Breast epithelium (tissue), 4 donors: ENCODE data around the gene FKBP14. TPM values are rescaled to one million over a fixed set of nuclear protein-coding genes. Genes with fewer than 3 reads are reported as not detected.

ENCODE experiments used
- DNase-seq, 2 donors: peaks; one replicate each; pipeline ENCODE4 v3.0.0-alpha.2; 2019; ENCODE audit warnings: low spot score in 2 of 2
- H3K27ac ChIP-seq, 2 donors: fragments of 200-600 bp; sonication (generic) in 1 of 2; one replicate each; pipeline ENCODE4 v1.5.1; 2016 to 2019; ENCODE audit warnings: mild to moderate bottlenecking in 1 of 2
- H3K27me3 ChIP-seq, 2 donors: fragments of 200-600 bp; sonication (generic) in 1 of 2; one replicate each; pipeline versions ENCODE4 v1.5.1 to v1.6.0; 2017 to 2019; ENCODE audit warnings: control low read depth in 1 of 2, mild to moderate bottlenecking in 1 of 2
- H3K36me3 ChIP-seq: fragments of 200-600 bp; one replicate; pipeline ENCODE4 v1.5.1; 2019
- H3K4me1 ChIP-seq, 2 donors: fragments of 200-600 bp; sonication (generic); one replicate each; pipeline ENCODE4 v1.5.1; 2016 to 2019; ENCODE audit warnings: control low read depth in 1 of 2
- H3K4me3 ChIP-seq, 3 donors: fragments of 200-600 bp; sonication (generic); 1 replicate in 2 of 3; 2 replicates in 1 of 3; pipeline ENCODE4 v1.5.1; 2016 to 2019; ENCODE audit warnings: mild to moderate bottlenecking in 3 of 3, moderate library complexity in 2 of 3
- H3K9me3 ChIP-seq, 2 donors: fragments of 200-600 bp; sonication (generic) in 1 of 2; one replicate each; pipeline ENCODE4 v1.5.1; 2016 to 2019; ENCODE audit warnings: control low read depth in 1 of 2
- POLR2A ChIP-seq: fragments of 450-650 bp; IDR thresholded peaks from one replicate; pipeline ENCODE4 v1.6.1; 2016; ENCODE audit warnings: antibody characterized with exemption, mild to moderate bottlenecking, moderate library complexity
- POLR2AphosphoS5 ChIP-seq, 3 donors: sonication (generic); formaldehyde crosslinking; IDR thresholded peaks; one replicate each; pipeline ENCODE4 v1.6.1; 2017; ENCODE audit warnings: antibody characterized with exemption in 3 of 3
- intact Hi-C: fragments of 100-400 bp; cut with DNase I; formaldehyde crosslinking; loops from one replicate; pipeline ENCODE4 v1.15.1; 2023; ENCODE audit warnings: low total_unique reads
- total RNA-seq, 3 donors: library from RNA; depleted of rRNA; stranded (reverse); fragments of >200 nt; gene quantifications; one replicate each; pipeline ENCODE4 v1.1.0, GENCODE V29; 2016
- TF ChIP-seq, protein P1 (sequence below), 3 donors: fragments of 450-650 bp; IDR thresholded peaks; one replicate each; pipeline ENCODE4 v1.5.1; 2016 to 2017; ENCODE audit warnings: antibody characterized with exemption in 3 of 3, mild to moderate bottlenecking in 3 of 3, moderate library complexity in 3 of 3

The FKBP14 gene
- total RNA-seq, 3 donors from 2014 or later = 3.8 to 13.0 (median 9.5) TPM

DNA sequence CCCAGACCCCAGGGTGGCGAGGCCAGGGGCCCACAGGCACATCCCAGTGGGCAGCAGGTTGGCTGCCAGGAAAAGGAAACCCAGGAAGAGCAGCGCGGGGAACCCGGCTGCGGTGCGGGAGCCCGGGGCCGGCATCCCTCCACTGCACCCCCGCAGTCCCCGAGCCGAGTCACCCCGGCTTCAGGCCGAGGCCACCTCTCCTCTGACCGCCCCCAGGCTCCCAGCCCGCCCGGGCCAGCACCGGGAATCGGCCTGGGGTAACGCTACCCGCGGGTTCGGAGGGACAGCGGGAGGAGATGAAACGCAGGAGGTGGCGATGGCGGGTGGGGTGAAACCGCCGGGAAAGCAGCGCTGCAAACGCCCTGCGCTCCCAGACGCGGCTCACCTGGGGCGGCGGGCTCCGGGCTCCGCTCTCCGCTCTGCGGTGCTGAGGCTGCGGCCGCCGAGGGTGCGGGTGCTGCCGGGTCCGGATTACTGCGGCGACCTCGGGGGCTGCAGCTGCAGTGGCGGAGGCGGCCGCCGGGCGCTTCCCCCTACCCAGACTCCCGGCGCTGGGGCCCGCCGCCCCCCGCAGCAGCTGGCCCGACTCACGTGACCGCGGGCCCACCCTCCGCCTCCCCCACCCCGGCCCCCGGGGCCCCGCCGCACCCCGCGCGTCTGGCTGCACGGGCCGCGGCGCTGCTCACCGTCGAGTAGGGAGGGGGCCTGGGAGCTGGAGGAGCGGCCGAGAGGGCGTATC lies 37.1 kb downstream of the FKBP14 start, which contains the start of gene SCRN1:
Gene SCRN1, minus strand, starts transcription at position 545 of the 739 bp plus-strand sequence. CDS start 20,734 bp downstream, outside the sequence.
- Histone ChIP-seq H3K9me3 (peaks cover 6 to 21% of the 10 kb centered on the region in 2 donors), H3K27me3 (no peaks in the 10 kb centered on the region), H3K4me1 (no peaks in the 10 kb centered on the region), H3K27ac (peak within 1 kb of the TSS; percentile 90 to 94), H3K36me3 (no peaks in the 10 kb centered on the region), H3K4me3 (peak within 1 kb of the TSS; percentile 82 to 93 (median 88))
- no peak for DNase-seq
- intact Hi-C loops = no loop called here
- no peak for TF ChIP-seq POLR2A
- TF ChIP-seq POLR2AphosphoS5 (IDR thresholded peaks at IDR 0.05) = peak in 1 of 3 donors; percentile 19
- TF ChIP-seq, protein P1, sequence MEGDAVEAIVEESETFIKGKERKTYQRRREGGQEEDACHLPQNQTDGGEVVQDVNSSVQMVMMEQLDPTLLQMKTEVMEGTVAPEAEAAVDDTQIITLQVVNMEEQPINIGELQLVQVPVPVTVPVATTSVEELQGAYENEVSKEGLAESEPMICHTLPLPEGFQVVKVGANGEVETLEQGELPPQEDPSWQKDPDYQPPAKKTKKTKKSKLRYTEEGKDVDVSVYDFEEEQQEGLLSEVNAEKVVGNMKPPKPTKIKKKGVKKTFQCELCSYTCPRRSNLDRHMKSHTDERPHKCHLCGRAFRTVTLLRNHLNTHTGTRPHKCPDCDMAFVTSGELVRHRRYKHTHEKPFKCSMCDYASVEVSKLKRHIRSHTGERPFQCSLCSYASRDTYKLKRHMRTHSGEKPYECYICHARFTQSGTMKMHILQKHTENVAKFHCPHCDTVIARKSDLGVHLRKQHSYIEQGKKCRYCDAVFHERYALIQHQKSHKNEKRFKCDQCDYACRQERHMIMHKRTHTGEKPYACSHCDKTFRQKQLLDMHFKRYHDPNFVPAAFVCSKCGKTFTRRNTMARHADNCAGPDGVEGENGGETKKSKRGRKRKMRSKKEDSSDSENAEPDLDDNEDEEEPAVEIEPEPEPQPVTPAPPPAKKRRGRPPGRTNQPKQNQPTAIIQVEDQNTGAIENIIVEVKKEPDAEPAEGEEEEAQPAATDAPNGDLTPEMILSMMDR (IDR thresholded peaks at IDR 0.05) = peak in 1 of 3 donors; percentile 10

DNA sequence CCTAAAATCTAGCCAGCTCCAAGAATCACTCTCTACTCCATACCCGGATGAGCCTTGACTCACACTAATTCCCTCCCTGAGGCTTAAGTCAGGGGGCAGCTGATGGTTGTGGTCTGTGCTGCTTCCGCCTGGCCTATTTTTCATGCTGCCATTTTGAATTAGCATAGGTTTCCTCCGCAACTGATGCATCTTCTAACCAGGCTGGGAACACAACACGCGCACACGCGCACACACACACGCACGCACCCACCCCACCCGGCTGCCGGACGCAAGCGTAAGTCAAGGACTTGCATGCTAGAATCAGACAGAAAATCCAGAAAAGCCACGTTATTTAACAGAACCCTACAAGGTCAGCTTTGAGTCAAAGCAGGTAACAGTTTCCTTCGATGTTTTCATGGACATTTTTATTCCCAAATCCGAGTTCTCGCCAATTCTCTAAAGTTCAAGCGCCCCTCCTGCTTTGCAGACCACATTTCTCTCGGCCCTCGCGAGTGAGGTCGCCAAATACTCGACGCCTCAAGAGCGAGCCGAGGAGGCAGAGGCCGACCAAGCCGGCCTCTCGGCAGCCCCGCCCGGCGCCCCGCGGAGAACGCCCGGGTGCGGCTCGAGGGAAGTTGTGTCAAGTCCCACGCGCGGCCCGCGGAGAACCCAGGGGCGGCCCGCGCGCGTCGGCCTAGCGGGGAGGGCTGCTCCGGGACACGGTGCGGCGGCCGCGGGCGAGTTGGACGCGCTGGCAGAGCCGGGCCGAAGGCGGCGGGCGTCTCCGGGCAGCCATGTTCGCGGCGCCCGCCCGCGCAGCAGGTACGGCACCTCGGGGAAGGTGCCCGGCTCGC lies 37.9 kb downstream of the FKBP14 start:
- Histone ChIP-seq H3K4me3 (peak overlapping the region; percentile 82 to 93 (median 88)), H3K9me3 (peaks cover 6 to 14% of the 10 kb centered on the region in 2 donors), H3K27ac (peak overlapping the region; percentile 90 to 94), H3K36me3 (no peaks in the 10 kb centered on the region), H3K27me3 (no peaks in the 10 kb centered on the region), H3K4me1 (no peaks in the 10 kb centered on the region)
- DNase-seq = no peak
- TF ChIP-seq POLR2A = no peak
- TF ChIP-seq, protein P1 (IDR thresholded peaks at IDR 0.05) = no peak
- no peak for TF ChIP-seq POLR2AphosphoS5 (IDR thresholded peaks at IDR 0.05)
- intact Hi-C loops = no loop called here

DNA sequence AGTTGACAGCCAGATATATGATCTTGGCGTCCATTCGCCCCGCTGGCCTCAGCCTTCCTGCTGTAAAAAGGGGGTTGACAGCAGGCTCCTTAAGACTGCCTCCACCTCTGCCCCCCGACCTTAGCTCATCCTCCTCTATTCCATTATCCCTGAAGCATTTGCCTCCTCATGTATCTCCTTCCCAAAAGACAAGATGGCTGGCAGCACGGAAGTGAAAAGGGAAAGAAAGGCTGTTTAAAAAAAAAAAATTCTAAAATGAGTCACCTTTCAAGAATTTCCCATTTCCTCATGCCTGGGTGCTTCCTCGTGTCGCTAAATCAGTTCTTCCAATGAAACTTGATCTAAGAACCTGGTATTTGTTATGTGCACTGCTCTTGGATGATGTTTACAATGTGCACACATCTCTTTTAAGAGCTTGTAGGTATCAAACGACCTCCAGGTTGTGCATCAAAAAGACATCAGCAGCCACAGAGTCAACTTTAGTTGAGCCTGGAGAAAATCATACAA lies 38.6 kb downstream of the FKBP14 start:
- H3K9me3 ChIP-seq = peaks cover 0 to 6% of the 10 kb centered on the region in 2 donors
- peak overlapping the region; percentile 90 to 94 for H3K27ac ChIP-seq
- no peaks in the 10 kb centered on the region for H3K36me3 ChIP-seq
- DNase-seq = no peak
- TF ChIP-seq POLR2A = no peak
- peak in 1 of 3 donors; percentile 14 for TF ChIP-seq POLR2AphosphoS5 (IDR thresholded peaks at IDR 0.05)
- H3K4me3 ChIP-seq = peak overlapping the region in 2 of 3 donors; percentile 82 to 93
- H3K27me3 ChIP-seq = no peaks in the 10 kb centered on the region
- intact Hi-C loops = no loop called here
- no peaks in the 10 kb centered on the region for H3K4me1 ChIP-seq

DNA sequence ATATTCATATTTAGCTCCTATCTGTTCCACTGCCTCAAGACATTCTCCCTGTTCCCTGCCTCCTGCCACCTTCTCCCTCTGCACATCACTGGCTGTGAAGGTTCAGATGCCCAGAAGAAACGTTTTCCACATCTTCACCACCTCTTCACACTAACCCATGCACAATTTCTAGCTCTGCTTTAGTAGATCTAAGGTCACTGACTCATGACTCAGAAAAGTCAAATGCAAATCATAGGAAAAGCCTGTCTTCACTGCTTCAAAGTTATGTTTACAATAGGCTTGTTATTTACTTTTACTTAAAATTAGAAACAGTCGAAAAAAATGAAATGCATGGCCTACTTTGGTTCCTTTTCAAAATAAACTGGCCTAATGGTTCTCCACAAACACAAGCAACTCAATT lies 39.4 kb downstream of the FKBP14 start:
- H3K27me3 ChIP-seq = no peaks in the 10 kb centered on the region
- no peak for DNase-seq
- no peak overlapping the region for H3K4me3 ChIP-seq
- peak overlapping the region in 1 of 2 donors; percentile 94 for H3K27ac ChIP-seq
- no peaks in the 10 kb centered on the region for H3K9me3 ChIP-seq
- intact Hi-C loops = no loop called here
- H3K4me1 ChIP-seq = no peaks in the 10 kb centered on the region
- TF ChIP-seq POLR2A (no peak), POLR2AphosphoS5 (IDR thresholded peaks at IDR 0.05) (no peak)
- TF ChIP-seq, protein P1 (IDR thresholded peaks at IDR 0.05) = no peak
- no peaks in the 10 kb centered on the region for H3K36me3 ChIP-seq

DNA sequence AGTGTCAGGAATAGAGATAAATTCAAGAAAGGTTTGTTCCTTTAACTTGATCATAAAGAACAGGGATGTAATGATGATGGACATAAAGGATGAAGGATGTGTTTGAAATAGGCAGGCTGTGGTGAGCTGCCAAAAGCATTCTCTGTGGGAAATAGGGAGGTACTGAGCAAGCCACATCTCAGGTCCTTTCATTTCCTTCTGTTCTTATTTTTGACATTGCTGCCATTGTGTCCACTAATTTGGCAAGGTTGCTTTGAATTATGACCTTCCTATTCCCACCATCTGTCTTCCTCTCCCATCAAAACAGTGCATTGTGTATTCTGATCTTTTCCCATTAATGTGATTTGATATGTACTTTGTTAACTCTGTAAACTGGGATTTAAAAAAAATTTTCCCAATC lies 46.4 kb downstream of the FKBP14 start:
- intact Hi-C loops = no loop called here
- Histone ChIP-seq H3K4me1 (no peaks in the 10 kb centered on the region), H3K27me3 (no peaks in the 10 kb centered on the region), H3K4me3 (no peak overlapping the region), H3K27ac (no peak overlapping the region), H3K36me3 (no peaks in the 10 kb centered on the region), H3K9me3 (no peaks in the 10 kb centered on the region)
- no peak for DNase-seq
- no peak for TF ChIP-seq POLR2AphosphoS5 (IDR thresholded peaks at IDR 0.05)
- TF ChIP-seq POLR2A = no peak
- TF ChIP-seq, protein P1 (IDR thresholded peaks at IDR 0.05) = no peak
